Measurements from ENCODE around the gene MAD1L1.

DNA sequence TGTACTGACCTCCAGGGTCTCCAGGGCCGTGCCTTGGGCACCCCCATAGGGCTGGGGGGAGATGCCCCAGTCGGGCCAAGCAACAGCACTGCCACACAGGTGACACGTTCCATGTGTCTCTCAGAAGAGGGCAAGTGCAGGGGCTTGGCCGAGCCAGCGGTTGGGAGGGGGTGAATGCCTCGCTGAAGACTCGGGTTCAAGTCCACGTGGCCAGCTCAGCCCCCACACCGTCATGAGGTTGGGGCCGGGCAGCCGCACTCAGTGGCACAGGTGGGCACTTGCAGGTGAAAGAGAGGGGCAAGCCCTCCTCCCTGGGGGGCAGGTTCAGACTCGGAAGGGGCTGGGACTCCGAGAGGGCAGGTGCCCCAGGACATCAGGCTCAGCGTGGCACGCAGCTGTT, 153.8 kb downstream of the MAD1L1 start:
- TF ChIP-seq, protein P1, sequence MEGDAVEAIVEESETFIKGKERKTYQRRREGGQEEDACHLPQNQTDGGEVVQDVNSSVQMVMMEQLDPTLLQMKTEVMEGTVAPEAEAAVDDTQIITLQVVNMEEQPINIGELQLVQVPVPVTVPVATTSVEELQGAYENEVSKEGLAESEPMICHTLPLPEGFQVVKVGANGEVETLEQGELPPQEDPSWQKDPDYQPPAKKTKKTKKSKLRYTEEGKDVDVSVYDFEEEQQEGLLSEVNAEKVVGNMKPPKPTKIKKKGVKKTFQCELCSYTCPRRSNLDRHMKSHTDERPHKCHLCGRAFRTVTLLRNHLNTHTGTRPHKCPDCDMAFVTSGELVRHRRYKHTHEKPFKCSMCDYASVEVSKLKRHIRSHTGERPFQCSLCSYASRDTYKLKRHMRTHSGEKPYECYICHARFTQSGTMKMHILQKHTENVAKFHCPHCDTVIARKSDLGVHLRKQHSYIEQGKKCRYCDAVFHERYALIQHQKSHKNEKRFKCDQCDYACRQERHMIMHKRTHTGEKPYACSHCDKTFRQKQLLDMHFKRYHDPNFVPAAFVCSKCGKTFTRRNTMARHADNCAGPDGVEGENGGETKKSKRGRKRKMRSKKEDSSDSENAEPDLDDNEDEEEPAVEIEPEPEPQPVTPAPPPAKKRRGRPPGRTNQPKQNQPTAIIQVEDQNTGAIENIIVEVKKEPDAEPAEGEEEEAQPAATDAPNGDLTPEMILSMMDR (IDR thresholded peaks at IDR 0.05; ENCODE audit: low read depth, low read length, poor library complexity, severe bottlenecking) = no peak
- TF ChIP-seq EZH2phosphoT487 (IDR thresholded peaks at IDR 0.05; ENCODE audit: borderline replicate concordance, low read length) = no peak
